HEK293 (cell line): ENCODE results near the gene RND1.
A peak's percentile ranks its signal among the peaks of the same experiment; 100 is the strongest.

Experiments
- CTCF ChIA-PET: fragments of 350-600 bp; formaldehyde crosslinking; extraction: SDS; loops from one replicate; lab custom pipeline; 2021; ENCODE audit warnings: antibody characterized with exemption; lab: Yijun Ruan, JAX
- POLR2A ChIA-PET: fragments of 300-600 bp; formaldehyde crosslinking; extraction: SDS; loops from one replicate; lab custom pipeline; 2020; ENCODE audit warnings: antibody characterized with exemption, inconsistent platforms; lab: Yijun Ruan, JAX
- H3K27ac ChIP-seq: fragments of 200-500 bp; sonication (Bioruptor generic); 2 replicates; pipeline ENCODE4 v1.5.1; 2014; ENCODE audit warnings: low read depth, low read length, control low read depth, inconsistent platforms; ENCODE audit errors: extremely low read depth
- H3K36me3 ChIP-seq, 2 experiments: fragments of 200-500 bp in 1 of 2; sonication (Bioruptor generic) in 1 of 2; 1 replicate in 1 of 2; 2 replicates in 1 of 2; pipeline ENCODE4 v1.5.1; 2014 to 2017; ENCODE audit warnings: inconsistent platforms in 2 of 2, low read length in 2 of 2; ENCODE audit not compliant: control insufficient read depth in 2 of 2, insufficient read depth in 1 of 2
- H3K4me1 ChIP-seq: fragments of 200-500 bp; sonication (Bioruptor generic); 2 replicates; pipeline ENCODE4 v1.5.1; 2014; ENCODE audit warnings: mild to moderate bottlenecking, low read length, inconsistent platforms; ENCODE audit not compliant: control insufficient read depth, insufficient read depth
- H3K4me3 ChIP-seq: 2 replicates; pipeline ENCODE4 v1.5.1; 2011; ENCODE audit warnings: low read depth, mild to moderate bottlenecking, control low read depth, low read length, moderate library complexity
- H3K9me3 ChIP-seq: fragments of 200-500 bp; sonication (Bioruptor generic); 2 replicates; pipeline ENCODE4 v1.5.1; 2014; ENCODE audit warnings: low read depth, low read length, inconsistent platforms; ENCODE audit not compliant: control insufficient read depth, insufficient read depth
- PRDM1 ChIP-seq: fragments of 450-650 bp; formaldehyde crosslinking; IDR thresholded peaks from 2 replicates; pipeline ENCODE4; 2016; ENCODE audit warnings: missing biosample characterization, missing genetic modification characterization
- RBAK ChIP-seq: fragments of 450-650 bp; formaldehyde crosslinking; IDR thresholded peaks from 2 replicates; pipeline ENCODE4 v1.5.1; 2016; ENCODE audit warnings: missing biosample characterization, missing genetic modification characterization
- REPIN1 ChIP-seq: fragments of 450-650 bp; formaldehyde crosslinking; IDR thresholded peaks from 2 replicates; pipeline ENCODE4 v1.5.1; 2017; ENCODE audit warnings: missing biosample characterization, missing genetic modification characterization, low read depth
- SCRT1 ChIP-seq: fragments of 450-650 bp; formaldehyde crosslinking; IDR thresholded peaks from 2 replicates; pipeline ENCODE4 v1.5.1; 2016; ENCODE audit warnings: missing biosample characterization, missing genetic modification characterization, borderline replicate concordance
- TSHZ1 ChIP-seq: fragments of 450-650 bp; formaldehyde crosslinking; IDR thresholded peaks from 2 replicates; pipeline ENCODE4 v1.5.1; 2016; ENCODE audit warnings: missing biosample characterization, missing genetic modification characterization, borderline replicate concordance
- ZBTB44 ChIP-seq: fragments of 450-650 bp; IDR thresholded peaks from 2 replicates; pipeline ENCODE4 v1.5.1; 2018; ENCODE audit warnings: missing biosample characterization, mild to moderate bottlenecking, missing genetic modification characterization
- ZFP3 ChIP-seq: fragments of 450-650 bp; formaldehyde crosslinking; IDR thresholded peaks from 2 replicates; pipeline ENCODE4 v1.5.1; 2016; ENCODE audit warnings: low read depth, missing biosample characterization, missing genetic modification characterization
- ZNF10 ChIP-seq: fragments of 450-650 bp; formaldehyde crosslinking; IDR thresholded peaks from 2 replicates; pipeline ENCODE4 v1.5.1; 2017; ENCODE audit warnings: missing biosample characterization, missing genetic modification characterization
- ZNF214 ChIP-seq: fragments of 450-650 bp; formaldehyde crosslinking; IDR thresholded peaks from 2 replicates; pipeline ENCODE4 v1.5.1; 2017; ENCODE audit warnings: missing biosample characterization, mild to moderate bottlenecking, missing genetic modification characterization, borderline replicate concordance
- ZNF266 ChIP-seq: fragments of 450-650 bp; formaldehyde crosslinking; IDR thresholded peaks from 2 replicates; pipeline ENCODE4 v1.5.1; 2016; ENCODE audit warnings: missing biosample characterization, missing genetic modification characterization, low read depth
- ZNF335 ChIP-seq: fragments of 450-650 bp; formaldehyde crosslinking; conservative IDR thresholded peaks from 2 replicates; pipeline ENCODE4 v1.5.1; 2016; ENCODE audit warnings: missing biosample characterization, missing genetic modification characterization
- ZNF362 ChIP-seq: fragments of 450-650 bp; formaldehyde crosslinking; IDR thresholded peaks from 2 replicates; pipeline ENCODE4 v1.5.1; 2016; ENCODE audit warnings: missing biosample characterization, missing genetic modification characterization
- ZNF366 ChIP-seq: fragments of 450-650 bp; formaldehyde crosslinking; conservative IDR thresholded peaks from 2 replicates; pipeline ENCODE4 v1.5.1; 2016; ENCODE audit warnings: missing biosample characterization, missing genetic modification characterization
- ZNF48 ChIP-seq: fragments of 450-650 bp; formaldehyde crosslinking; IDR thresholded peaks from 2 replicates; pipeline ENCODE4 v1.5.1; 2016; ENCODE audit warnings: missing biosample characterization, missing genetic modification characterization
- ZNF510 ChIP-seq: fragments of 450-650 bp; formaldehyde crosslinking; IDR thresholded peaks from 2 replicates; pipeline ENCODE4 v1.5.1; 2018; ENCODE audit warnings: mild to moderate bottlenecking, missing genetic modification characterization, missing biosample characterization; ENCODE audit not compliant: insufficient replicate concordance
- ZNF585B ChIP-seq: fragments of 450-650 bp; formaldehyde crosslinking; IDR thresholded peaks from 2 replicates; pipeline ENCODE4 v1.5.1; 2016; ENCODE audit warnings: missing biosample characterization, missing genetic modification characterization
- ZNF660 ChIP-seq: fragments of 450-650 bp; IDR thresholded peaks from 2 replicates; pipeline ENCODE4 v1.5.1; 2018; ENCODE audit warnings: missing biosample characterization, mild to moderate bottlenecking, missing genetic modification characterization
- ZNF664 ChIP-seq: fragments of 450-650 bp; formaldehyde crosslinking; IDR thresholded peaks from 2 replicates; pipeline ENCODE4 v1.5.1; 2016; ENCODE audit warnings: missing biosample characterization, missing genetic modification characterization
- ZNF707 ChIP-seq: fragments of 450-650 bp; formaldehyde crosslinking; IDR thresholded peaks from 2 replicates; pipeline ENCODE4 v1.5.1; 2016; ENCODE audit warnings: missing biosample characterization, missing genetic modification characterization
- ZNF792 ChIP-seq: fragments of 450-650 bp; formaldehyde crosslinking; IDR thresholded peaks from 2 replicates; pipeline ENCODE4 v1.5.1; 2016; ENCODE audit warnings: missing biosample characterization, missing genetic modification characterization
- ZSCAN23 ChIP-seq: fragments of 450-650 bp; formaldehyde crosslinking; IDR thresholded peaks from 2 replicates; pipeline ENCODE4 v1.5.1; 2016; ENCODE audit warnings: missing biosample characterization, missing genetic modification characterization
- ZSCAN30 ChIP-seq: fragments of 450-650 bp; IDR thresholded peaks from 2 replicates; pipeline ENCODE4 v1.5.1; 2018; ENCODE audit warnings: missing biosample characterization, mild to moderate bottlenecking, missing genetic modification characterization, moderate library complexity
- TF ChIP-seq, protein P1 (sequence below): fragments of 450-650 bp; formaldehyde crosslinking; IDR thresholded peaks from 2 replicates; pipeline ENCODE4 v1.5.1; 2016; ENCODE audit warnings: missing biosample characterization, missing genetic modification characterization
- TF ChIP-seq, protein P2 (sequence below): fragments of 450-650 bp; formaldehyde crosslinking; IDR thresholded peaks from 2 replicates; pipeline ENCODE4 v1.5.1; 2016; ENCODE audit warnings: missing biosample characterization, missing genetic modification characterization

The RND1 gene

DNA sequence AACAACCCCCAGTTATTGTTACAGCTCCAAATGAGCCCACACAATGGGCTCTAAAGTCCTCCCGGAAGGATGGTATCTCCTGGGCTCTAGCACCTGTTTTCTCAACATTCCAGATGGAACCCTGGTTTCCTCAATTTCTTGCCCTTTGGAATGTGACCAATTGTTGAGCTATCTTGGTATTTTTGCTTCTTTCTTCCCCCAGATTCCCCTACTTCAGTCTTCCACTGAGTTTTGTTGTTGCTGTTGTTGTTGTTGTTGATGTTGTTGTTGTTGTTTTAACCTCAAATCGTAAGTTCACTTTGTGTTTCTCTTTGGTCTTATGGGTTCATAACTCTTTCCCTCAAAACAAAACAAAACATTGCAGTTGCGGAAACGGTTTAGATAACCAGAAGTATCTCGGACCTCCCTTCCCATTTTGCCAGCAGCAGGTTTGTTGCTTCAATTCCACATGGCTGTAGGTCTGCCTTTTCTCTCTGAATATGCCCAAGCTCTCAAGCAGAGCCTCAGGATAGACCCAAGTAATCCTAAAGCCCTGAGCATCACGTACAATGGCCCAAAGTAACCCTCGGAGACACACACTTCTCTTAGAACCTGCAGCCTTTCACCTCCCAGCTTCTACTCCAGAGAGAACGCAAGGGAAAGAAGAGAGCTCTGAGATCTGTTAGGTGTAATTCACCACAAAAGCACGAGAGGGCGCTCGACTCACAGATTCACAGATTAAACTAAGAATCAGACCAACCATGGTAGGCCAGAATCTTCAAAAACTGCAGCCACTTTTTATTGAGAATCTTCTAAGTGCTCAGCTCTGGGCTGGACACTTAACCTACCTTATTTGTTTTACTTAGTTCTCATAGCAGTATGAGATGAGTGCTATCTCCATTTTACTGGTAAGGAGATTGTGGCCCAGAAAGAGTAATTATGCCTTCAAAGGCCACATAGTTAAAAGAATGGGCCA is 12.7 kb downstream of the RND1 start:
- peak overlapping the region; percentile 29; the same call in 1 of the 2 replicates for H3K27ac ChIP-seq
- ChIA-PET CTCF (interaction anchor here (0.5 to 11.8 kb wide), 56 partner anchors 9 to 909 kb away, joined by 3 to 301 read pairs (median 6); partner anchors contain the start of genes FKBP11, RND1, WNT1 and WNT10B), POLR2A (interaction anchor here (0.5 to 3.3 kb wide), 15 partner anchors 12 to 470 kb away, joined by 3 to 48 read pairs (median 5); partner anchors contain the start of genes ARF3, RND1 and TROAP)
- H3K9me3 ChIP-seq: no peaks in the 10 kb centered on the region
- peaks cover 4% of the 10 kb centered on the region for H3K4me1 ChIP-seq
- peaks cover 6 to 27% of the 10 kb centered on the region in 2 experiments; a peak in 2 of 3 replicates for H3K36me3 ChIP-seq
- peak overlapping the region; percentile 96 for H3K4me3 ChIP-seq
- TF ChIP-seq, protein P1, sequence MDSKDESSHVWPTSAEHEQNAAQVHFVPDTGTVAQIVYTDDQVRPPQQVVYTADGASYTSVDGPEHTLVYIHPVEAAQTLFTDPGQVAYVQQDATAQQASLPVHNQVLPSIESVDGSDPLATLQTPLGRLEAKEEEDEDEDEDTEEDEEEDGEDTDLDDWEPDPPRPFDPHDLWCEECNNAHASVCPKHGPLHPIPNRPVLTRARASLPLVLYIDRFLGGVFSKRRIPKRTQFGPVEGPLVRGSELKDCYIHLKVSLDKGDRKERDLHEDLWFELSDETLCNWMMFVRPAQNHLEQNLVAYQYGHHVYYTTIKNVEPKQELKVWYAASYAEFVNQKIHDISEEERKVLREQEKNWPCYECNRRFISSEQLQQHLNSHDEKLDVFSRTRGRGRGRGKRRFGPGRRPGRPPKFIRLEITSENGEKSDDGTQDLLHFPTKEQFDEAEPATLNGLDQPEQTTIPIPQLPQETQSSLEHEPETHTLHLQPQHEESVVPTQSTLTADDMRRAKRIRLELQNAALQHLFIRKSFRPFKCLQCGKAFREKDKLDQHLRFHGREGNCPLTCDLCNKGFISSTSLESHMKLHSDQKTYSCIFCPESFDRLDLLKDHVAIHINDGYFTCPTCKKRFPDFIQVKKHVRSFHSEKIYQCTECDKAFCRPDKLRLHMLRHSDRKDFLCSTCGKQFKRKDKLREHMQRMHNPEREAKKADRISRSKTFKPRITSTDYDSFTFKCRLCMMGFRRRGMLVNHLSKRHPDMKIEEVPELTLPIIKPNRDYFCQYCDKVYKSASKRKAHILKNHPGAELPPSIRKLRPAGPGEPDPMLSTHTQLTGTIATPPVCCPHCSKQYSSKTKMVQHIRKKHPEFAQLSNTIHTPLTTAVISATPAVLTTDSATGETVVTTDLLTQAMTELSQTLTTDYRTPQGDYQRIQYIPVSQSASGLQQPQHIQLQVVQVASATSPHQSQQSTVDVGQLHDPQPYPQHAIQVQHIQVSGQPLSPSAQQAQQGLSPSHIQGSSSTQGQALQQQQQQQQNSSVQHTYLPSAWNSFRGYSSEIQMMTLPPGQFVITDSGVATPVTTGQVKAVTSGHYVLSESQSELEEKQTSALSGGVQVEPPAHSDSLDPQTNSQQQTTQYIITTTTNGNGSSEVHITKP (tag by site-specific recombination): peak; percentile 21
- TF ChIP-seq SCRT1 (tag by site-specific recombination) (peak; percentile 43; the same call in 1 of the 2 replicates), RBAK (no peak), ZNF214 (tag by site-specific recombination) (no peak), ZNF362 (no peak), ZSCAN30 (tag by site-specific recombination) (peak; percentile 93; the same call in 1 of the 2 replicates), ZNF707 (tag by site-specific recombination) (no peak), ZNF792 (no peak), ZFP3 (tag by site-specific recombination) (no peak), ZNF335 (tag by site-specific recombination) (peak; percentile 8; the same call in 1 of the 2 replicates), ZSCAN23 (tag by site-specific recombination) (0 out of 2 replicates have a peak, but pooled peaks have one; percentile 5), ZNF48 (no peak), ZNF660 (tag by site-specific recombination) (peak; percentile 94), ZNF10 (tag by site-specific recombination) (no peak), ZNF664 (tag by site-specific recombination) (peak; percentile 95), TSHZ1 (tag by site-specific recombination) (no peak), ZNF585B (tag by site-specific recombination) (no peak), PRDM1 (tag by site-specific recombination) (peak; percentile 64), ZNF266 (tag by site-specific recombination) (no peak), ZNF366 (0 out of 2 replicates have a peak, but pooled peaks have one; percentile 31), REPIN1 (tag by site-specific recombination) (0 out of 2 replicates have a peak, but pooled peaks have one; percentile 76), ZNF510 (no peak), ZBTB44 (tag by site-specific recombination) (0 out of 2 replicates have a peak, but pooled peaks have one; percentile 31)
- TF ChIP-seq, protein P2, sequence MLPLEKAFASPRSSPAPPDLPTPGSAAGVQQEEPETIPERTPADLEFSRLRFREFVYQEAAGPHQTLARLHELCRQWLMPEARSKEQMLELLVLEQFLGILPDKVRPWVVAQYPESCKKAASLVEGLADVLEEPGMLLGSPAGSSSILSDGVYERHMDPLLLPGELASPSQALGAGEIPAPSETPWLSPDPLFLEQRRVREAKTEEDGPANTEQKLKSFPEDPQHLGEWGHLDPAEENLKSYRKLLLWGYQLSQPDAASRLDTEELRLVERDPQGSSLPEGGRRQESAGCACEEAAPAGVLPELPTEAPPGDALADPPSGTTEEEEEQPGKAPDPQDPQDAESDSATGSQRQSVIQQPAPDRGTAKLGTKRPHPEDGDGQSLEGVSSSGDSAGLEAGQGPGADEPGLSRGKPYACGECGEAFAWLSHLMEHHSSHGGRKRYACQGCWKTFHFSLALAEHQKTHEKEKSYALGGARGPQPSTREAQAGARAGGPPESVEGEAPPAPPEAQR (tag by site-specific recombination): no peak
